ENCODE measurements around the gene GCAT. TPM values are rescaled to one million over a fixed set of nuclear protein-coding genes. Genes with fewer than 3 reads are reported as not detected.
A peak's percentile ranks its signal among the peaks of the same experiment; 100 is the strongest.

The GCAT gene
- total RNA-seq (2022) = 24.4 and 24.8 TPM in 2 replicates
- percentile 63 among the genes with signal in this experiment for Bru-seq, nascent RNA
- BruChase-seq, experiment 1, labeled RNA remaining after a 2-hour chase = percentile 54 among the genes with signal in this experiment
- BruChase-seq, experiment 2, labeled RNA remaining after a 6-hour chase = percentile 58 among the genes with signal in this experiment
- long read RNA-seq, transcript GCAT-201 (9 exons, 1,497 nt) = major isoform, 58 of 86 reads
- long read RNA-seq, partial matches to known transcripts = 5 of 86 reads
- long read RNA-seq, other reads (novel, unspliced or antisense) = 23 of 86 reads

GRCh38 chr22:37807410-37808293 is at the start of gene GCAT:
Gene GCAT, plus strand, starts transcription at chr22:37807934. Its CDS starts 34 bp downstream, at chr22:37807968.
- Mint-ChIP-seq H3K27ac (ENCODE audit: unreplicated experiment) (peak within 1 kb of the TSS; percentile 92), H3K36me3 (ENCODE audit: insufficient read depth, unreplicated experiment) (peaks cover 83% of the 10 kb centered on the region), H3K4me3 (ENCODE audit: unreplicated experiment) (peak within 1 kb of the TSS; percentile 90), H3K27me3 (ENCODE audit: insufficient read depth, unreplicated experiment) (no peaks in the 10 kb centered on the region), H3K4me1 (ENCODE audit: low read depth, unreplicated experiment) (peaks cover 25% of the 10 kb centered on the region), H3K9me3 (ENCODE audit: unreplicated experiment) (no peaks in the 10 kb centered on the region)
- H3K4me1 ChIP-seq = peaks cover 13% of the 10 kb centered on the region
- H3K9me3 ChIP-seq = no peaks in the 10 kb centered on the region
- H3K4me3 ChIP-seq (ENCODE audit: low read depth, low read length) = peak within 1 kb of the TSS; percentile 46
- CTCF ChIA-PET = interaction anchor here (0.5 to 1.3 kb wide), 9 partner anchors 10 to 547 kb away, joined by 3 to 12 read pairs (median 4); partner anchors contain the start of gene ANKRD54
- H3K27me3 ChIP-seq (replicated peaks; ENCODE audit: control insufficient read depth, insufficient read depth, low read length) = no peaks in the 10 kb centered on the region
- POLR2A ChIA-PET = interaction anchor here (0.5 to 2.0 kb wide), 18 partner anchors 10 to 1437 kb away, joined by 3 to 19 read pairs (median 5); partner anchors contain the start of genes ANKRD54, C22orf23, GGA1 and LGALS2
- DNase-seq = peak; percentile 94 to 96
- BruUV-seq (replicated peaks) = no TSS peak
- TF ChIP-seq CTCF (IDR thresholded peaks at IDR 0.05; ENCODE audit: insufficient read depth in 1 of 2, low read depth in 1 of 2, low read length in 1 of 2, severe bottlenecking in 1 of 2, unreplicated experiment in 1 of 2) = no peak
- intact Hi-C loops (cut with micrococcal nuclease; ENCODE audit: unreplicated experiment) = loop anchor here (2.0 to 10.0 kb wide), 2 partner anchors 37 to 147 kb away; partner anchors contain the start of genes ANKRD54, C22orf23 and POLR2F
- H3K36me3 ChIP-seq (ENCODE audit: control insufficient read depth, insufficient read depth, low read length) = no peaks in the 10 kb centered on the region; the same call in 1 of the 2 replicates

- Histone ChIP-seq H3K9me3 (no peaks in the 10 kb centered on the region), H3K4me1 (peaks cover 8% of the 10 kb centered on the region), H3K36me3 (ENCODE audit: control insufficient read depth, insufficient read depth, low read length) (peaks cover 4% of the 10 kb centered on the region), H3K4me3 (ENCODE audit: low read depth, low read length) (no peak overlapping the region), H3K27me3 (replicated peaks; ENCODE audit: control insufficient read depth, insufficient read depth, low read length) (no peaks in the 10 kb centered on the region)
- H3K27ac Mint-ChIP-seq (ENCODE audit: unreplicated experiment) = no peak overlapping the region
- TF ChIP-seq CTCF (IDR thresholded peaks at IDR 0.05; ENCODE audit: insufficient read depth in 1 of 2, low read depth in 1 of 2, low read length in 1 of 2, severe bottlenecking in 1 of 2, unreplicated experiment in 1 of 2) = no peak
- no peaks in the 10 kb centered on the region for H3K9me3 Mint-ChIP-seq (ENCODE audit: unreplicated experiment)
- no peaks in the 10 kb centered on the region for H3K27me3 Mint-ChIP-seq (ENCODE audit: insufficient read depth, unreplicated experiment)
- intact Hi-C loops (cut with micrococcal nuclease; ENCODE audit: unreplicated experiment) = no loop called here
- H3K4me3 Mint-ChIP-seq (ENCODE audit: unreplicated experiment) = no peak overlapping the region
- CTCF ChIA-PET = no interaction called here
- no peak for DNase-seq
- H3K36me3 Mint-ChIP-seq (ENCODE audit: insufficient read depth, unreplicated experiment) = peaks cover 44% of the 10 kb centered on the region
- H3K4me1 Mint-ChIP-seq (ENCODE audit: low read depth, unreplicated experiment) = peaks cover 5% of the 10 kb centered on the region
- POLR2A ChIA-PET = no interaction called here
- no TSS peak for BruUV-seq (replicated peaks)
Measured at GRCh38 chr22:37758694-37759093, 49.0 kb upstream of the GCAT start.

- no peak for DNase-seq
- no peaks in the 10 kb centered on the region for H3K9me3 ChIP-seq
- H3K4me1 ChIP-seq = peaks cover 8% of the 10 kb centered on the region
- no peak overlapping the region for H3K27ac Mint-ChIP-seq (ENCODE audit: unreplicated experiment)
- BruUV-seq (replicated peaks) = no TSS peak
- H3K4me3 ChIP-seq (ENCODE audit: low read depth, low read length) = no peak overlapping the region
- H3K27me3 Mint-ChIP-seq (ENCODE audit: insufficient read depth, unreplicated experiment) = no peaks in the 10 kb centered on the region
- H3K27me3 ChIP-seq (replicated peaks; ENCODE audit: control insufficient read depth, insufficient read depth, low read length) = no peaks in the 10 kb centered on the region
- POLR2A ChIA-PET = no interaction called here
- CTCF ChIA-PET = no interaction called here
- H3K36me3 Mint-ChIP-seq (ENCODE audit: insufficient read depth, unreplicated experiment) = peaks cover 49% of the 10 kb centered on the region
- intact Hi-C loops (cut with micrococcal nuclease; ENCODE audit: unreplicated experiment) = no loop called here
- peaks cover 5% of the 10 kb centered on the region for H3K4me1 Mint-ChIP-seq (ENCODE audit: low read depth, unreplicated experiment)
- no peak for TF ChIP-seq CTCF (IDR thresholded peaks at IDR 0.05; ENCODE audit: insufficient read depth in 1 of 2, low read depth in 1 of 2, low read length in 1 of 2, severe bottlenecking in 1 of 2, unreplicated experiment in 1 of 2)
- H3K4me3 Mint-ChIP-seq (ENCODE audit: unreplicated experiment) = no peak overlapping the region
- H3K9me3 Mint-ChIP-seq (ENCODE audit: unreplicated experiment) = no peaks in the 10 kb centered on the region
- H3K36me3 ChIP-seq (ENCODE audit: control insufficient read depth, insufficient read depth, low read length) = peaks cover 4% of the 10 kb centered on the region
Measured at GRCh38 chr22:37759281-37759680, 48.5 kb upstream of the GCAT start.

All from Caco-2 (cell line).